HG02943 (cell line): ENCODE measurements around the gene ANO10.
"Not testable (repeated sequence)": the region's sequence is repeated elsewhere in the genome, so short reads cannot be mapped to it uniquely, and the experiment has no call there.

Experiments
- ATAC-seq: cut with Tn5 transposase; IDR thresholded peaks from one replicate; pipeline ENCODE4 v1.9.1; 2021; ENCODE audit warnings: mild to moderate bottlenecking, low read depth, moderate library complexity; ENCODE audit not compliant: unreplicated experiment

ANO10 gene

GRCh38 chr3:43583481-43583880, 38.3 kb downstream of the ANO10 start:
- ATAC-seq, result no peak

GRCh38 chr3:43582866-43583265, 38.9 kb downstream of the ANO10 start:
- no peak for ATAC-seq

GRCh38 chr3:43581343-43581742, 40.5 kb downstream of the ANO10 start:
- ATAC-seq, result no peak

- no peak for ATAC-seq
Observed at GRCh38 chr3:43580181-43580580, 41.6 kb downstream of the ANO10 start.

GRCh38 chr3:43573576-43573975, 48.2 kb downstream of the ANO10 start:
- no peak for ATAC-seq

- not testable (repeated sequence) for ATAC-seq
Observed at GRCh38 chr3:43565661-43566341, 56.0 kb downstream of the ANO10 start.

- no peak for ATAC-seq
Observed at GRCh38 chr3:43559961-43560360, 61.9 kb downstream of the ANO10 start.

GRCh38 chr3:43558171-43558570, 63.6 kb downstream of the ANO10 start:
- no peak for ATAC-seq

GRCh38 chr3:43549626-43550290, 72.1 kb downstream of the ANO10 start:
- ATAC-seq, result no peak

GRCh38 chr3:43544277-43544676, 77.5 kb downstream of the ANO10 start:
- ATAC-seq, result not testable (repeated sequence)

- ATAC-seq, result no peak
Observed at GRCh38 chr3:43542328-43543043, 79.3 kb downstream of the ANO10 start.

- no peak for ATAC-seq
Observed at GRCh38 chr3:43540624-43541023, 81.2 kb downstream of the ANO10 start.

GRCh38 chr3:43539321-43539720, 82.5 kb downstream of the ANO10 start:
- ATAC-seq, result no peak

GRCh38 chr3:43537225-43537624, 84.6 kb downstream of the ANO10 start:
- ATAC-seq, result no peak

GRCh38 chr3:43534675-43535074, 87.1 kb downstream of the ANO10 start:
- no peak for ATAC-seq

- ATAC-seq, result no peak
Observed at GRCh38 chr3:43533009-43533408, 88.8 kb downstream of the ANO10 start.

GRCh38 chr3:43531835-43532234, 90.0 kb downstream of the ANO10 start:
- no peak for ATAC-seq

- ATAC-seq, result no peak
Observed at GRCh38 chr3:43528498-43529099, 93.2 kb downstream of the ANO10 start.

- ATAC-seq, result no peak
Observed at GRCh38 chr3:43526956-43527355, 94.9 kb downstream of the ANO10 start.

- ATAC-seq, result no peak
Observed at GRCh38 chr3:43525941-43526607, 95.7 kb downstream of the ANO10 start.

GRCh38 chr3:43525386-43525785, 96.4 kb downstream of the ANO10 start:
- ATAC-seq, result no peak
